ENCODE data around the gene MINDY3. TPM values are rescaled to one million over a fixed set of nuclear protein-coding genes. Genes with fewer than 3 reads are reported as not detected.

MINDY3 gene
- polyA plus RNA-seq, 2 donors, result 11.2 to 17.2 TPM

GRCh38 chr10:15791816-15792524 is 68.3 kb downstream of the MINDY3 start:
- Histone ChIP-seq H3K4me3 (ENCODE audit: low read depth in 1 of 2, low read length in 2 of 2) (no peak overlapping the region), H3K36me3 (ENCODE audit: control insufficient read depth in 2 of 2, insufficient read depth in 2 of 2, low read length in 1 of 2) (no peaks in the 10 kb centered on the region), H3K9me3 (ENCODE audit: control insufficient read depth in 2 of 2, insufficient read depth in 1 of 2, low read depth in 1 of 2, low read length in 1 of 2) (no peaks in the 10 kb centered on the region), H3K27ac (ENCODE audit: low read depth in 2 of 2, low read length in 1 of 2) (peak overlapping the region; percentile 42 to 56), H3K27me3 (ENCODE audit: control insufficient read depth in 1 of 2, insufficient read depth in 2 of 2, low read length in 2 of 2) (no peaks in the 10 kb centered on the region), H3K4me1 (ENCODE audit: control insufficient read depth in 2 of 2, insufficient read depth in 2 of 2, low read length in 1 of 2) (no peaks in the 10 kb centered on the region)
- WGBS, 2 donors, result 61 to 64% methylated on average over 2 of the region's 2 CpGs

GRCh38 chr10:15789793-15790525 is 70.3 kb downstream of the MINDY3 start:
- 47 to 61% methylated on average over 1 of the region's 1 CpG for WGBS, 2 donors
- peak overlapping the region in 1 of 2 donors; percentile 17 for H3K27ac ChIP-seq (ENCODE audit: low read depth in 2 of 2, low read length in 1 of 2)
- no peaks in the 10 kb centered on the region for H3K4me1 ChIP-seq (ENCODE audit: control insufficient read depth in 2 of 2, insufficient read depth in 2 of 2, low read length in 1 of 2)
- no peaks in the 10 kb centered on the region for H3K27me3 ChIP-seq (ENCODE audit: control insufficient read depth in 1 of 2, insufficient read depth in 2 of 2, low read length in 2 of 2)
- peaks cover 0 to 2% of the 10 kb centered on the region in 2 donors for H3K36me3 ChIP-seq (ENCODE audit: control insufficient read depth in 2 of 2, insufficient read depth in 2 of 2, low read length in 1 of 2)
- no peaks in the 10 kb centered on the region for H3K9me3 ChIP-seq (ENCODE audit: control insufficient read depth in 2 of 2, insufficient read depth in 1 of 2, low read depth in 1 of 2, low read length in 1 of 2)
- H3K4me3 ChIP-seq (ENCODE audit: low read depth in 1 of 2, low read length in 2 of 2), result no peak overlapping the region

- H3K27me3 ChIP-seq (ENCODE audit: control insufficient read depth in 1 of 2, insufficient read depth in 2 of 2, low read length in 2 of 2), result no peaks in the 10 kb centered on the region
- H3K4me3 ChIP-seq (ENCODE audit: low read depth in 1 of 2, low read length in 2 of 2), result no peak overlapping the region
- 88 to 89% methylated on average over 5 of the region's 5 CpGs for WGBS, 2 donors
- H3K36me3 ChIP-seq (ENCODE audit: control insufficient read depth in 2 of 2, insufficient read depth in 2 of 2, low read length in 1 of 2), result peaks cover 0 to 2% of the 10 kb centered on the region in 2 donors
- no peaks in the 10 kb centered on the region for H3K9me3 ChIP-seq (ENCODE audit: control insufficient read depth in 2 of 2, insufficient read depth in 1 of 2, low read depth in 1 of 2, low read length in 1 of 2)
- no peaks in the 10 kb centered on the region for H3K4me1 ChIP-seq (ENCODE audit: control insufficient read depth in 2 of 2, insufficient read depth in 2 of 2, low read length in 1 of 2)
- H3K27ac ChIP-seq (ENCODE audit: low read depth in 2 of 2, low read length in 1 of 2), result peak overlapping the region in 1 of 2 donors; percentile 33
Observed at GRCh38 chr10:15787426-15787825, 72.9 kb downstream of the MINDY3 start.

- H3K4me1 ChIP-seq (ENCODE audit: control insufficient read depth in 2 of 2, insufficient read depth in 2 of 2, low read length in 1 of 2), result no peaks in the 10 kb centered on the region
- peak overlapping the region; percentile 4 to 62 for H3K27ac ChIP-seq (ENCODE audit: low read depth in 2 of 2, low read length in 1 of 2)
- H3K36me3 ChIP-seq (ENCODE audit: control insufficient read depth in 2 of 2, insufficient read depth in 2 of 2, low read length in 1 of 2), result peaks cover 0 to 4% of the 10 kb centered on the region in 2 donors
- H3K9me3 ChIP-seq (ENCODE audit: control insufficient read depth in 2 of 2, insufficient read depth in 1 of 2, low read depth in 1 of 2, low read length in 1 of 2), result no peaks in the 10 kb centered on the region
- H3K27me3 ChIP-seq (ENCODE audit: control insufficient read depth in 1 of 2, insufficient read depth in 2 of 2, low read length in 2 of 2), result no peaks in the 10 kb centered on the region
- WGBS, 2 donors, result 94% methylated on average over 8 of the region's 8 CpGs
- no peak overlapping the region for H3K4me3 ChIP-seq (ENCODE audit: low read depth in 1 of 2, low read length in 2 of 2)
Observed at GRCh38 chr10:15784662-15785300, 75.5 kb downstream of the MINDY3 start.

GRCh38 chr10:15783941-15784636 is 76.2 kb downstream of the MINDY3 start:
- Histone ChIP-seq H3K36me3 (ENCODE audit: control insufficient read depth in 2 of 2, insufficient read depth in 2 of 2, low read length in 1 of 2) (peaks cover 0 to 4% of the 10 kb centered on the region in 2 donors), H3K27me3 (ENCODE audit: control insufficient read depth in 1 of 2, insufficient read depth in 2 of 2, low read length in 2 of 2) (no peaks in the 10 kb centered on the region), H3K4me1 (ENCODE audit: control insufficient read depth in 2 of 2, insufficient read depth in 2 of 2, low read length in 1 of 2) (no peaks in the 10 kb centered on the region), H3K9me3 (ENCODE audit: control insufficient read depth in 2 of 2, insufficient read depth in 1 of 2, low read depth in 1 of 2, low read length in 1 of 2) (no peaks in the 10 kb centered on the region), H3K4me3 (ENCODE audit: low read depth in 1 of 2, low read length in 2 of 2) (no peak overlapping the region), H3K27ac (ENCODE audit: low read depth in 2 of 2, low read length in 1 of 2) (peak overlapping the region in 1 of 2 donors; percentile 62)
- 57 to 67% methylated on average over 5 of the region's 5 CpGs for WGBS, 2 donors

GRCh38 chr10:15782851-15783250 is 77.5 kb downstream of the MINDY3 start:
- H3K27ac ChIP-seq (ENCODE audit: low read depth in 2 of 2, low read length in 1 of 2), result no peak overlapping the region
- no peak overlapping the region for H3K4me3 ChIP-seq (ENCODE audit: low read depth in 1 of 2, low read length in 2 of 2)
- peaks cover 0 to 6% of the 10 kb centered on the region in 2 donors for H3K36me3 ChIP-seq (ENCODE audit: control insufficient read depth in 2 of 2, insufficient read depth in 2 of 2, low read length in 1 of 2)
- 83 to 86% methylated on average over 4 of the region's 4 CpGs for WGBS, 2 donors
- H3K27me3 ChIP-seq (ENCODE audit: control insufficient read depth in 1 of 2, insufficient read depth in 2 of 2, low read length in 2 of 2), result no peaks in the 10 kb centered on the region
- no peaks in the 10 kb centered on the region for H3K9me3 ChIP-seq (ENCODE audit: control insufficient read depth in 2 of 2, insufficient read depth in 1 of 2, low read depth in 1 of 2, low read length in 1 of 2)
- H3K4me1 ChIP-seq (ENCODE audit: control insufficient read depth in 2 of 2, insufficient read depth in 2 of 2, low read length in 1 of 2), result no peaks in the 10 kb centered on the region

- H3K27ac ChIP-seq (ENCODE audit: low read depth in 2 of 2, low read length in 1 of 2), result no peak overlapping the region
- H3K36me3 ChIP-seq (ENCODE audit: control insufficient read depth in 2 of 2, insufficient read depth in 2 of 2, low read length in 1 of 2), result peaks cover 0 to 6% of the 10 kb centered on the region in 2 donors
- no peaks in the 10 kb centered on the region for H3K4me1 ChIP-seq (ENCODE audit: control insufficient read depth in 2 of 2, insufficient read depth in 2 of 2, low read length in 1 of 2)
- H3K27me3 ChIP-seq (ENCODE audit: control insufficient read depth in 1 of 2, insufficient read depth in 2 of 2, low read length in 2 of 2), result no peaks in the 10 kb centered on the region
- WGBS, 2 donors, result 90 to 94% methylated on average over 7 of the region's 7 CpGs
- no peaks in the 10 kb centered on the region for H3K9me3 ChIP-seq (ENCODE audit: control insufficient read depth in 2 of 2, insufficient read depth in 1 of 2, low read depth in 1 of 2, low read length in 1 of 2)
- no peak overlapping the region for H3K4me3 ChIP-seq (ENCODE audit: low read depth in 1 of 2, low read length in 2 of 2)
Observed at GRCh38 chr10:15781381-15781960, 78.8 kb downstream of the MINDY3 start.

GRCh38 chr10:15780353-15781135 is 79.8 kb downstream of the MINDY3 start:
- no peaks in the 10 kb centered on the region for H3K4me1 ChIP-seq (ENCODE audit: control insufficient read depth in 2 of 2, insufficient read depth in 2 of 2, low read length in 1 of 2)
- no peaks in the 10 kb centered on the region for H3K9me3 ChIP-seq (ENCODE audit: control insufficient read depth in 2 of 2, insufficient read depth in 1 of 2, low read depth in 1 of 2, low read length in 1 of 2)
- H3K27ac ChIP-seq (ENCODE audit: low read depth in 2 of 2, low read length in 1 of 2), result peak overlapping the region in 1 of 2 donors; percentile 13
- H3K4me3 ChIP-seq (ENCODE audit: low read depth in 1 of 2, low read length in 2 of 2), result no peak overlapping the region
- no peaks in the 10 kb centered on the region for H3K27me3 ChIP-seq (ENCODE audit: control insufficient read depth in 1 of 2, insufficient read depth in 2 of 2, low read length in 2 of 2)
- WGBS, 2 donors, result 66 to 71% methylated on average over 6 of the region's 6 CpGs
- peaks cover 0 to 4% of the 10 kb centered on the region in 2 donors for H3K36me3 ChIP-seq (ENCODE audit: control insufficient read depth in 2 of 2, insufficient read depth in 2 of 2, low read length in 1 of 2)

Measured in esophagus (tissue), 2 donors.